GM12878 (cell line): ENCODE results near the gene WDR18. TPM values are rescaled to one million over a fixed set of nuclear protein-coding genes. Genes with fewer than 3 reads are reported as not detected.

Experiments used
- ATAC-seq: fragments of 200-7000 bp; cut with Tn5 transposase; 3 replicates; pipeline ENCODE4 v1.9.1; 2020; ENCODE audit warnings: mild to moderate bottlenecking, moderate library complexity
- BruUV-seq: library from RNA; stranded (reverse); fragments of 400-500 nt; replicated peaks from 2 replicates; lab custom pipeline; 2021; lab: Mats Ljungman, UMichigan
- CTCF ChIA-PET: fragments of 300-600 bp; sonication (Branson Sonifier 250); formaldehyde crosslinking; extraction: SDS; loops from one replicate; lab custom pipeline; 2021; ENCODE audit warnings: inconsistent platforms; lab: Yijun Ruan, JAX
- POLR2A ChIA-PET: fragments of 350-600 bp; formaldehyde crosslinking; extraction: SDS; loops from one replicate; lab custom pipeline; 2021; ENCODE audit warnings: inconsistent platforms; lab: Charles Lee
- RAD21 ChIA-PET: fragments of 300-600 bp; sonication (Branson Sonifier 250); formaldehyde crosslinking; loops from one replicate; lab custom pipeline; 2023; ENCODE audit warnings: antibody characterized with exemption; ENCODE audit not compliant: unreplicated experiment; lab: Charles Lee
- SMC1A ChIA-PET: fragments of 300-600 bp; sonication (Branson Sonifier 250); formaldehyde crosslinking; loops from one replicate; lab custom pipeline; 2023; ENCODE audit not compliant: unreplicated experiment, uncharacterized antibody; lab: Charles Lee
- DNase-seq: peaks from one replicate; pipeline ENCODE4 v3.0.0-alpha.2; 2011; ENCODE audit warnings: low read depth, low spot score
- FAIRE-seq: peaks from 3 replicates; lab custom pipeline; 2011; peaks lifted over from hg19 to GRCh38; lab: Jason Lieb, UNC
- H2AFZ ChIP-seq: 2 replicates; pipeline ENCODE4 v1.6.0; 2011; ENCODE audit warnings: low read depth, low read length, control low read depth; ENCODE audit not compliant: control insufficient read depth
- H3K27ac ChIP-seq: 2 replicates; pipeline ENCODE4 v1.5.1; 2011; ENCODE audit warnings: control low read depth; ENCODE audit not compliant: control insufficient read depth, insufficient read depth
- H3K27me3 ChIP-seq, 2 experiments: replicated peaks in 1 of 2; 2 replicates each; pipeline versions ENCODE4 v1.6.0 to v1.6.1; 2011; ENCODE audit warnings: low read length in 1 of 2; ENCODE audit not compliant: control insufficient read depth in 2 of 2, insufficient read depth in 2 of 2
- H3K36me3 ChIP-seq, 2 experiments: 2 replicates each; pipeline ENCODE4 v1.5.1; 2011; ENCODE audit warnings: low read length in 1 of 2; ENCODE audit not compliant: control insufficient read depth in 2 of 2, insufficient read depth in 2 of 2
- H3K4me1 ChIP-seq: 2 replicates; pipeline ENCODE4 v1.6.1; 2011; ENCODE audit warnings: mild to moderate bottlenecking, low read length, moderate library complexity, mixed read lengths; ENCODE audit not compliant: control insufficient read depth, insufficient read depth
- H3K4me2 ChIP-seq: 2 replicates; pipeline ENCODE4 v1.6.0; 2011; ENCODE audit warnings: control low read depth; ENCODE audit not compliant: control insufficient read depth, insufficient read depth
- H3K4me3 ChIP-seq: fragments of 200-600 bp; sonication (generic); 2 replicates; pipeline ENCODE4 v1.5.1; 2016
- H3K79me2 ChIP-seq: 2 replicates; pipeline ENCODE4 v1.6.0; 2011; ENCODE audit warnings: low read length; ENCODE audit not compliant: control insufficient read depth, insufficient read depth
- H3K9ac ChIP-seq: 2 replicates; pipeline ENCODE4 v1.8.0; 2011; ENCODE audit warnings: low read length, control low read depth, mixed read lengths; ENCODE audit not compliant: control insufficient read depth, insufficient read depth
- H3K9me3 ChIP-seq: replicated peaks from 3 replicates; pipeline ENCODE4 v1.5.1; 2011; ENCODE audit warnings: mild to moderate bottlenecking, low read length; ENCODE audit not compliant: control insufficient read depth, insufficient read depth
- H4K20me1 ChIP-seq: 2 replicates; pipeline ENCODE4 v1.6.0; 2011; ENCODE audit not compliant: control insufficient read depth, insufficient read depth
- BHLHE40 ChIP-seq, 2 experiments: fragments of 450-650 bp in 1 of 2; IDR thresholded peaks; 2 replicates each; pipeline ENCODE4 v1.6.1; 2011 to 2017; ENCODE audit warnings: low read depth in 2 of 2, borderline replicate concordance in 1 of 2, improper control_type of control experiment in 1 of 2, low read length in 1 of 2, mild to moderate bottlenecking in 1 of 2
- CBX5 ChIP-seq: sonication (generic); IDR thresholded peaks from 2 replicates; pipeline ENCODE4 v1.6.1; 2016; ENCODE audit warnings: low read depth, moderate library complexity, mild to moderate bottlenecking, inconsistent platforms
- CEBPZ ChIP-seq: fragments of 150-350 bp; IDR thresholded peaks from 2 replicates; pipeline ENCODE4 v1.6.1; 2016; ENCODE audit warnings: low read depth, low read length
- GABPA ChIP-seq: IDR thresholded peaks from 2 replicates; pipeline ENCODE4 v1.6.1; 2014; ENCODE audit warnings: antibody characterized with exemption, low read depth, mild to moderate bottlenecking, inconsistent platforms
- NR2F1 ChIP-seq: fragments of 450-650 bp; conservative IDR thresholded peaks from 2 replicates; pipeline ENCODE4 v1.6.1; 2017; ENCODE audit warnings: mild to moderate bottlenecking
- POLR2A ChIP-seq: IDR thresholded peaks from 2 replicates; pipeline ENCODE4 v1.6.1; 2011; ENCODE audit warnings: low read depth, mild to moderate bottlenecking, low read length
- POLR2AphosphoS2 ChIP-seq: IDR thresholded peaks from 2 replicates; pipeline ENCODE4 v1.6.1; 2011; ENCODE audit warnings: low read depth, mild to moderate bottlenecking, low read length, improper control_type of control experiment, moderate library complexity
- TCF12 ChIP-seq: IDR thresholded peaks from 2 replicates; pipeline ENCODE4 v1.6.1; 2011; ENCODE audit warnings: low read depth, mild to moderate bottlenecking, low read length
- TCF7 ChIP-seq: IDR thresholded peaks from 2 replicates; pipeline ENCODE4 v1.6.1; 2014; ENCODE audit warnings: antibody characterized with exemption, borderline replicate concordance
- WGBS: methylation state at CpG from one replicate; pipeline ENCODE4 v1.1.6; 2016; ENCODE audit warnings: low lambda C conversion rate; ENCODE audit not compliant: insufficient replicate concordance, insufficient coverage; ENCODE audit errors: missing lambda C conversion rate; 5-methylcytosine and 5-hydroxymethylcytosine counted together
- in situ Hi-C: fragments of 300-500 bp; cut with MboI; formaldehyde crosslinking; loops from 9 replicates; pipeline ENCODE4 v1.14.3; 2018; ENCODE audit warnings: mixed read lengths
- intact Hi-C: fragments of 100-400 bp; cut with micrococcal nuclease; formaldehyde crosslinking; loops from one replicate; pipeline ENCODE4 v1.14.2; 2022; ENCODE audit not compliant: unreplicated experiment
- polyA plus RNA-seq, 11 experiments: library from polyadenylated mRNA; depleted of rRNA in 4 of 11; unstranded in 6 of 11; stranded (reverse) in 5 of 11; fragments of >200 nt; fragmentation: Nextera tagmentation in 4 of 11; fragmentation: Illumina TruSeq in 1 of 11; extraction: Ambion mirVana in 4 of 11; extraction: Trizol in 1 of 11; gene quantifications; 1 replicate in 1 of 11; 2 replicates in 10 of 11; pipeline versions ENCODE4 v1.2.1 to v1.2.3, GENCODE V29; 2011 to 2016; ENCODE audit warnings: inconsistent platforms in 2 of 11, missing spikeins in 2 of 11, low read depth in 1 of 11
- total RNA-seq, 4 experiments: library from RNA; depleted of rRNA in 3 of 4; stranded (reverse); fragments of >200 nt in 3 of 4; fragmentation: Illumina TruSeq in 1 of 4; extraction: Trizol in 1 of 4; gene quantifications; 2 replicates each; pipeline versions ENCODE4 v1.2.1 to v1.2.3, GENCODE V29; 2013 to 2021

The WDR18 gene
- total and polyA plus RNA-seq, 10 of the 15 experiments (the other 5 are each of a cell fraction or from before 2014, with no cell fraction given) = 3.0 to 206 (median 62.3) TPM

- WGBS = 68% methylated on average over 23 of the region's 31 CpGs
- Histone ChIP-seq H3K79me2 (peaks cover 66% of the 10 kb centered on the region), H3K9ac (no peak overlapping the region; the same call in 1 of the 2 replicates), H3K4me3 (0 out of 2 replicates have a peak overlapping the region, but pooled peaks have one; percentile 50), H2AFZ (no peak overlapping the region), H3K4me2 (peak overlapping the region; percentile 68), H3K4me1 (peaks cover 32% of the 10 kb centered on the region), H3K27me3 (no peaks in the 10 kb centered on the region), H3K9me3 (no peaks in the 10 kb centered on the region), H4K20me1 (peaks cover 6% of the 10 kb centered on the region; the same call in 1 of the 2 replicates), H3K27ac (0 out of 2 replicates have a peak overlapping the region, but pooled peaks have one; percentile 9), H3K36me3 (peaks cover 3 to 26% of the 10 kb centered on the region in 2 experiments; a peak in 2 of 4 replicates)
- DNase-seq = no peak
- TF ChIP-seq BHLHE40 (IDR thresholded peaks at IDR 0.05; ENCODE audit: borderline replicate concordance in 1 of 2, low read depth in 2 of 2, low read length in 1 of 2) (peak; percentile 60 to 84), POLR2A (peak; percentile 14; the same call in 1 of the 2 replicates), TCF12 (no peak), NR2F1 (0 out of 2 replicates have a peak, but pooled peaks have one; percentile 10), TCF7 (no peak), GABPA (no peak), CEBPZ (no peak), POLR2AphosphoS2 (no peak), CBX5 (no peak)
- in situ Hi-C loops (no loop called here), intact Hi-C loops (no loop called here)
- RAD21 ChIA-PET = no interaction called here
- SMC1A ChIA-PET = no interaction called here
- CTCF ChIA-PET = interaction anchor here (0.7 to 0.9 kb wide), 2 partner anchors 10 to 12 kb away, joined by 3 read pairs; partner anchors contain the start of gene CNN2
- no TSS peak for BruUV-seq
- POLR2A ChIA-PET = interaction anchor here (0.8 to 1.5 kb wide), 2 partner anchors 10 to 124 kb away, joined by 4 to 7 read pairs; partner anchors contain the start of gene CNN2
- FAIRE-seq = no peak
- ATAC-seq = peak; percentile 15; the same call in 2 of the 3 replicates
Measured at GRCh38 chr19:1015782-1016646, 31.9 kb downstream of the WDR18 start.
